HG02763 (cell line): ENCODE results near the gene SEPTIN6.
"Not testable (repeated sequence)": the region's sequence is repeated elsewhere in the genome, so short reads cannot be mapped to it uniquely, and the experiment has no call there.

Experiments
- ATAC-seq: cut with Tn5 transposase; IDR thresholded peaks from one replicate; pipeline ENCODE4 v1.9.1; 2021; ENCODE audit warnings: mild to moderate bottlenecking, moderate library complexity; ENCODE audit not compliant: unreplicated experiment

SEPTIN6 gene

DNA sequence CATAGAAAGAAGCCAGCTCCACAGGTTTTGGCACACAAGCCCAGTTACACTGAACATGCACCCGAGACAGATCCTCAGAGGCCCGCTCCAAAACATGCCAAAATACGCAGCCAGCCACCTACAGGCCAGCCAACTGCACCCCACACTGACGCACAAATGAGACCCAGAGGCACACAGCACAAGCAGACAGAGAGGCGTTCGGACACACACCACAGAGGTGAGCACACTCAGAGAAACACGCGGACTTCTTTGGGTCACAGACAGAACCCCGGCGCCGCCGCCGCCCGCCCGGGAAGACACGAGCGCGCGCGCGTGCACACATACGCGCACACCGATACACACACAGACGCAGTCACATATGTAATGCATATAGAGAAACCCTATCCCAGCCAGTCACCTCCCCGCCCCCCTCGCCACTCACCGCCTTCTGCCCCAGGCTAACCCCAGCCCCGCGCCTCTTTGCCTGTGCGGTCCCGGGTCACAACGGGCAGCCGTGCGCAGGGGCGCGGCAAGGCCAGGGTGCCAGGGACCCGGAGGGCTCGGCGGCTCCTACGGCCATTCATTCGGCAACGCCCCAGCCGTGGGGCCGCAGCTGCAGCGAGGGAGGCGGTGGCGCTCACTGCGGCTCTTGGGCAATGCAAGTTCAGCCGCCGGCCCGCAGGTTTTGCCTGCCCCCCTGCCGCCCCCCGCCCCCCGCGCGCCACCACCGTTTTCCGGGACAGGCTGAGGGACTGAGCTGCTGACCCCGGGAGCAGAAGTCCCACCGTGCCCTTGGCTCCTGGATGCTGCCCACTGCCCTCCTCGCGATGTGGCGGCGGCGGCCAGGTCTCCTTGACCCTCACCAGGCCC is 553 bp downstream of the SEPTIN6 start:
- no peak for ATAC-seq

DNA sequence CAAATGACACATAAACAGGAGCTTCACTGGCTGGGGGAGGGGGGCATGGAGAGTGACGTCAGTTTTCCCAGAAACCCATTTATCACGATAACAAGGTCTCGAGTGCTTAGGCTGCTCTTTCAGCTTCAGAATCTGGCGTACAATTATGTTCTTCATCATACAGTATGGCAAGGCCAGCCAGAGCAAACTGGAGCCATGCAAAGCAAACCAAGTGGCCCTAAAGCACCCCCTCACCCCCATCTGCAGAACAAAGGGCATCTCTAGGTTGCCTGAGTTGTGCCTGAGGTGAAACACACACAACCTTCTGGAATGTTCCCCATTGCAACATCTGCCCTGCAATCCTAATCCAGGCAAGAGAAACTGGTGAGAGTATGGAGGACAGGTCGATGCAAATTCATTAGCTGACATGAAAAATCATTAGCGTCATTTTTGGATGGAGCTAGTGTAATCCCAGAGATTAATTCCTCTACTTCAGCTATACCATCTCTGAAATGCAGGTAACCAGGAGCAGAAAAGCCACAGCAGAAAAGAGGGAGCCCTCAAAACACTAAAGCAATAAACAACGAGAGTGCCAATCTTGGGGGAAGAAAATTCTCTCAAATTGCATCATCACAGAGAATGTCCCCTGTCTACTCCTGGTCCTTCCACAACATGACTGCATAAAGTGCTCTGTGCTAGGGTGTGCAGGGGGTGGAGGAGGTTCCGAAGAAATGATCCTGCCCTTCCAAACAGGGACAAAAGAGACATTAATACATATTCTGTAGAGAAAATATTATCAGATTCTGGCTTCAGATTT is 1.8 kb downstream of the SEPTIN6 start:
- no peak for ATAC-seq

DNA sequence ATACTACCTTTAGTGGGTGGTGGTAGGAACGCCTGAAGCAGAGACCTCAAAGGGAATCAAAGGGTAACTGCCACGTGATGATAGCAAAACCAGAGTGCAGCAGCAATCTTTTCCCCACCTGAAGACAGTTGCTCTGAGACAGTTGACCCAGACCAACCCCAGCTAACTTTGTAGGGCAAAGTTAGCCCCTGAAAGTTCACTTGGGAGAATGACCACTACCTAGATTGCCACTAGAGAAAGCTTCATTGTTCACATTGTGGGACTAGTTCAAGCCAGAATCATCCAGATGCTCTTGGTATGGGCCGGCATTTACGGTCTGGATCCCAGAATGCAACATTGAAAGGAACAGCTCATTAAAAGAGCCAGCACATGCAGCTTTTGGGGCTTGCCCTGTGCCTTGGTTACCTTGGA is 4.1 kb downstream of the SEPTIN6 start:
- ATAC-seq, result no peak

DNA sequence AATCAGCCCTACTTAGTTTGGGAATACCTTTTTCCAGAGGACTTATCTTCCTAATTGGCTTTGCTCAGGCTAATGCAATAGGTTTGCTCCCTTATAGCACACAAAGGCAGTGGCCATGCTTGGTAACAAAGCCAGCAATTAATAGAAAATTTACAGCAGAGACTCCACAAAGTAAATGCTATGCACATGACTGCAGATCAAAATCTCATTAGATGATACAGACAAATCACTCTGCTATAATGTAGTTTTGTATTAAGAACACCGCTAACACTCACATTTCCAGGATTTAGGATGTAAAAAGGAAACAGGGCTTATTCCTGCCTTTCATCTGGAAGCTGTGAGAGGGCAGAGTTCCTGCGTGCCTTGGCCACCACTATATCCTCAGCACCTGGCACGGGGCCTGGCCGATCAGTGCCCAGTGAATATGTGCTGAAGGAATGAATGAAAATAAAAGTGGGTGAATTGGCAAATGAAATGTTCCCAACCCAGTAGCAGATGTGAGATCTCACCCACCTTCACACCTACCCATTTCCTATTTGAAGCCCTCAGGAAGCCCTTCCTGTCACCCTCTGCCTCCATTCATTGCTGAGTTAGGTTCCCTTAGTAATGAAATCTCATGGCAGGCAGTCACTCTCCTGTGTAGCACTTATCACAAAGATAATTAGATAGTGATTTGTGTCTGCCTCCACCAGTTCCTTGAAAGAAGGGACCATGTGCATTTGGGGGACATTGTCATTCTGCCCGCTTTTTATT is 5.1 kb downstream of the SEPTIN6 start:
- ATAC-seq, result no peak

- peak; percentile 49 for ATAC-seq
These were observed 6.8 kb downstream of the SEPTIN6 start for GRCh38 chrX:119686087-119686691.

GRCh38 chrX:119685225-119686066 is 7.5 kb downstream of the SEPTIN6 start:
- peak; percentile 30 for ATAC-seq

GRCh38 chrX:119684916-119685224 is 8.1 kb downstream of the SEPTIN6 start:
- no peak for ATAC-seq

DNA sequence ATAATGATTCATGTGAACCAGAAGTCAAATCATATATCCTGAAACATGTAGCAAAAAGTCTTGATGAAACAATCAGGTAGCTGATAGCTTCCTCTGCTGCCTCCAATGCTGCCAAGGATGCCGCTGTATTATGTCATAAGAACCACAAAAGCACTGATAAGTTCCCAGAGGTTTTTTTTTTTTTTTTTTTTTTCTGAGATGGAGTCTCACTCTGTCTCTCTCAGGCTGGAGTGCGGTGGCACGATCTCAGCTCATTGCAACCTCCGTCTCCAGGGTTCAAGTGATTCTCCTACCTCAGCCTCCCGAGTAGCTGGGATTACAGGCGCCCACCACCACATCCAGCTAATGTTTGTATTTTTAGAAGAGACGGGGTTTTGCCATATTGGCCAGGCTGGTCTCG is 8.7 kb downstream of the SEPTIN6 start:
- not testable (repeated sequence) for ATAC-seq

DNA sequence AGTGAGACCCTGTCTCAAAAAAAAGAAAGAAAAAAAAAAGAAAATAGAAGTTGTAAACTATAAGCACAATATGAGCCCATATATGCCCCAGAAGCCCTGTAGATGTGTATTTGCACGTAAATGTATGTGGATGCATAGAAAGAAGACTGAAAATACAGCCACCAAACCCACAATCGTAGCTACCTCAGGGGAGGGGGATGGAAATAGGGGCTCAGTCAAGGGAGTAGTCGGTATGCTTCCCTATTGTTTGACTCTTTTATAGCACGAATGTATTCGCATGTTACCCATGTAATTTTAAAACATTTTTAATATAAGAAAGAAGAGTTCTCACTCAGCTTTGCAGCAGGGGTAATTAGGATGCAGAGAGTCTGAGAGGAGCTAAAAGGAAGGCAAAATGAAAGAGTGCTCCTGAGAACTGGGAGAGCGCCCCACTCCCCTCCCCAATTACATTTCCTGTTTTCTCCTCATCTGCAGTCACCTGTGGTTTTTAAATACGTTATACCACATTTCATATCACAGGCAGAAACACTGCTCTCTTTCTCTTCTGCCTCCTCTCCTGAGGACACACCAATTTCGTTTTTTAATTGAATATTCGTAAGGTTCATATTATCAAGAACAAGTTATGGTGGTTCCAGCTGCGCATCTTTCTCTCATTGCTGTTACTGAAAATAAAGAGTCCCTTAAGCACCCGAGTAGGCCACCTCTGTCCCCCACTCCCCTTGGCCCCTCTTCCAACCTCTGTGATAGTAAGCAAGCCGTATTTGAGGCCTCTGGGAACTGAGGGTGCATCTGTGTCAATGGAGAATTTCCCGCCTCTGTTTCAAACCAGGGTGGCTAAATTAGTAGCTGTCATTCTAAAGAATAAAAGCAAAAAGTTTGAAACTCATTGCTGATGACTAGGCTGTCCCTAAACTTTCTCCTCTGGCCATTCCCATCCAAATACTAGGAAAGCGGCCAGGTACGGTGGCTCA is 10.7 kb downstream of the SEPTIN6 start:
- no peak for ATAC-seq

DNA sequence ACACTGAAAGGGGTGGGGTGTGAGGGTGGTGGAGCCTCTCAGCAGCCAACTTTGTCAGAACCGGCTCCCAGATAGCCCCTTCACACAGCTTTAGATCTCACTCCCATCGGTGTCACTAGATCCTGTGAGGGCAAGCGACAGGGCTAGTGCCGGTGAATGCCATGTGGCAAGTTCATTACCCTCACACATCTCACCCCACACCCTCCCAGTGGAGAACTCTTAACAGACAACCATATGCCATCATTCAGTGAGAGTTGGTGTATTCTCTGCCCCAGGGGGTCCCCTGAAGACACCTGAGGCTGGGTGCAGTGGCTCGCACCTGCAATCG is 15.3 kb downstream of the SEPTIN6 start:
- no peak for ATAC-seq

- no peak for ATAC-seq
These were observed 15.9 kb downstream of the SEPTIN6 start for GRCh38 chrX:119676949-119677653.

GRCh38 chrX:119673336-119673735 is 19.6 kb downstream of the SEPTIN6 start:
- ATAC-seq, result no peak

- no peak for ATAC-seq
These were observed 20.5 kb downstream of the SEPTIN6 start for GRCh38 chrX:119672426-119672825.

DNA sequence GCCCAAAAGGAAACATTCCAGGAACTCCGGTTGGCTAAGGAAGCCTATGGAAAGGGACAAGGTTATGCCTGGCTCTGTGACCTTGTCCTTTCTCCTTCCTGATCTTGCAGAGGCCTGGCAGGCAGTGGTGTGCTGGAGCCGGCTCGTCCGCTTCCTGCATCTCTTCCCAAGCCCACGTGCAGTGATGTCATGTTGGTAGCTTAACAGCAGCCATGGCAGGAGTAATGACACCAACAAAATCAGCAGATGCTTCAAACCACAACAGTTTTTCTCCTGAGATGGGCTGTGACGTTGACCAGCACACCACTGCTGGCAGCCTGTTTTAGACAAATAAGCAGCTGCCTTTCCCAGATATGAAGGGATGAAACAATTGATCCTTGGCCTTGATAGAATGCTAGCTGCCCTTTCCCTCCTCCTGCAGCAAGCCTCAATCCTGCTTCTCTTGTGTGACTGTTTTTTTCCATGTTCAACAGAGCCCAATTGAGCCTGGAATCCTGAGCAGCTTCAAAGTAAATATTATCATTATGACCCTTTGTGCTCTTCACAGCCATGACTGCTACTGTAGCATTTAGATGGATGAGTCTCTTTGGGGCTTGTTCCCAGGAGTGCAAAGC is 23.4 kb downstream of the SEPTIN6 start:
- no peak for ATAC-seq

GRCh38 chrX:119667111-119667878 is 25.7 kb downstream of the SEPTIN6 start:
- ATAC-seq, result no peak

DNA sequence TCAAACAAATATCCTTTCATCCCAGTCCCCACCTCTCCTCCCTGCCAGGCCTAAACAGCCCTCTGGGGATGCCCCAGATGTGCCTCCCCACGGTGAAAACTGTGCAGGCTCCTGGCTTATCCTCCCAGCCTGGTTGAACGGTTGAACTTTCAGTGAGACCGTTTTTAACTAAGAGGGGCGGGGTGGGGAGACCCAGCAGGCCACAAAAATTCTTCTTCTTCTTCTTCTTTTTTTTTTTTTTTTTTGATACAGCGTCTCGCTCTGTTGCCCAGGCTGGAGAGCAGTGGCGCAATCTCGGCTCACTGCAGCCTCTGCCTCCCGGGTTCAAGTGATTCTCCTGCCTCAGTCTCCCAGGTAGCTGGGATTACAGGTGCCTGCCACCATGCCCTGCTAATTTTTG is 28.1 kb downstream of the SEPTIN6 start:
- not testable (repeated sequence) for ATAC-seq

- ATAC-seq, result no peak
These were observed 31.5 kb downstream of the SEPTIN6 start for GRCh38 chrX:119661486-119661885.
